Liver (tissue), 9 donors: Measurements from ENCODE around the gene SSTR1. TPM values are rescaled to one million over a fixed set of nuclear protein-coding genes. Genes with fewer than 3 reads are reported as not detected.
A peak's percentile ranks its signal among the peaks of the same experiment; 100 is the strongest.

ENCODE experiments used
- DNase-seq: peaks from one replicate; pipeline ENCODE4 v3.0.0-alpha.2; 2017; ENCODE audit warnings: low spot score
- H3K27ac ChIP-seq, 2 donors: one replicate each; pipeline ENCODE4 v1.7.0; 2013; ENCODE audit warnings: inconsistent platforms in 2 of 2, low read length in 2 of 2, control low read depth in 1 of 2, low read depth in 1 of 2, mild to moderate bottlenecking in 1 of 2
- H3K27me3 ChIP-seq, 4 donors: one replicate each; pipeline versions ENCODE4 v1.6.1 to v1.7.0; 2013; ENCODE audit warnings: low read length in 3 of 4, inconsistent platforms in 1 of 4, mild to moderate bottlenecking in 1 of 4, moderate library complexity in 1 of 4; ENCODE audit not compliant: control insufficient read depth in 4 of 4, insufficient read depth in 4 of 4
- H3K36me3 ChIP-seq, 4 donors: one replicate each; pipeline versions ENCODE4 v1.6.1 to v1.7.0; 2013; ENCODE audit warnings: low read length in 3 of 4, mild to moderate bottlenecking in 3 of 4, low read depth in 1 of 4, moderate library complexity in 1 of 4; ENCODE audit not compliant: control insufficient read depth in 4 of 4, insufficient read depth in 3 of 4
- H3K4me1 ChIP-seq, 4 donors: one replicate each; pipeline versions ENCODE4 v1.6.1 to v1.7.0; 2013; ENCODE audit warnings: low read length in 3 of 4, mild to moderate bottlenecking in 3 of 4, moderate library complexity in 1 of 4; ENCODE audit not compliant: control insufficient read depth in 4 of 4, insufficient read depth in 4 of 4
- H3K4me3 ChIP-seq, 3 donors: one replicate each; pipeline versions ENCODE4 v1.6.1 to v1.7.0; 2013; ENCODE audit warnings: low read length in 3 of 3, control low read depth in 1 of 3, low read depth in 1 of 3, mild to moderate bottlenecking in 1 of 3
- H3K9ac ChIP-seq, 2 donors: one replicate each; pipeline ENCODE4 v1.7.0; 2013; ENCODE audit warnings: low read length in 2 of 2, mild to moderate bottlenecking in 2 of 2, moderate library complexity in 2 of 2, control low read depth in 1 of 2, low read depth in 1 of 2
- H3K9me3 ChIP-seq, 4 donors: one replicate each; pipeline versions ENCODE4 v1.6.1 to v1.7.0; 2013; ENCODE audit warnings: low read length in 3 of 4; ENCODE audit not compliant: control insufficient read depth in 4 of 4
- EGR1 ChIP-seq, 2 donors: IDR thresholded peaks; 2 replicates each; pipeline ENCODE4 v1.6.1; 2016 to 2018; ENCODE audit warnings: antibody characterized with exemption in 2 of 2, low read depth in 2 of 2
- FOXA1 ChIP-seq: IDR thresholded peaks from 2 replicates; pipeline ENCODE4 v1.6.1; 2016; ENCODE audit warnings: antibody characterized with exemption
- GABPA ChIP-seq, 2 donors: IDR thresholded peaks in 1 of 2; conservative IDR thresholded peaks in 1 of 2; 2 replicates each; pipeline ENCODE4 v1.6.1; 2016; ENCODE audit warnings: antibody characterized with exemption in 2 of 2, mild to moderate bottlenecking in 1 of 2, moderate library complexity in 1 of 2
- HNF4A ChIP-seq, 2 donors: conservative IDR thresholded peaks; 2 replicates each; pipeline ENCODE4 v1.6.1; 2016; ENCODE audit warnings: antibody characterized with exemption in 2 of 2, mild to moderate bottlenecking in 2 of 2
- HNF4G ChIP-seq: IDR thresholded peaks from 2 replicates; pipeline ENCODE4 v1.6.1; 2016; ENCODE audit warnings: antibody characterized with exemption
- JUND ChIP-seq, 2 donors: IDR thresholded peaks; 2 replicates each; pipeline ENCODE4 v1.6.1; 2016; ENCODE audit warnings: antibody characterized with exemption in 2 of 2
- NR2F2 ChIP-seq: IDR thresholded peaks from 2 replicates; pipeline ENCODE4 v1.6.1; 2016; ENCODE audit warnings: antibody characterized with exemption
- RAD21 ChIP-seq, 2 donors: IDR thresholded peaks; 2 replicates each; pipeline ENCODE4 v1.6.1; 2016; ENCODE audit warnings: antibody characterized with exemption in 2 of 2, mild to moderate bottlenecking in 2 of 2
- RXRA ChIP-seq, 2 donors: IDR thresholded peaks; 2 replicates each; pipeline ENCODE4 v1.6.1; 2017 to 2018; ENCODE audit warnings: antibody characterized with exemption in 2 of 2, mild to moderate bottlenecking in 1 of 2
- SP1 ChIP-seq: IDR thresholded peaks from 2 replicates; pipeline ENCODE4 v1.6.1; 2018; ENCODE audit warnings: antibody characterized with exemption, mild to moderate bottlenecking
- TAF1 ChIP-seq: conservative IDR thresholded peaks from 2 replicates; pipeline ENCODE4 v1.6.1; 2016; ENCODE audit warnings: antibody characterized with exemption, mild to moderate bottlenecking
- YY1 ChIP-seq: IDR thresholded peaks from 2 replicates; pipeline ENCODE4 v1.6.1; 2016; ENCODE audit warnings: antibody characterized with exemption, mild to moderate bottlenecking
- WGBS: extraction: QIAGEN DNeasy Blood & Tissue Kit; methylation state at CpG from one replicate; pipeline ENCODE4 v1.1.7; 2013; 5-methylcytosine and 5-hydroxymethylcytosine counted together
- polyA plus RNA-seq, 2 donors: library from polyadenylated mRNA; stranded (reverse) in 1 of 2; unstranded in 1 of 2; fragments of 200-250 nt in 1 of 2; fragments of >200 nt in 1 of 2; fragmentation: Nextera tagmentation in 1 of 2; extraction: Ambion mirVana in 1 of 2; gene quantifications; one replicate each; pipeline versions ENCODE4 v1.2.1 to v1.2.3, GENCODE V29; 2013 to 2015
- total RNA-seq, 2 donors: library from RNA; depleted of rRNA; stranded (reverse); fragments of >200 nt; gene quantifications; one replicate each; pipeline ENCODE4 v1.2.3, GENCODE V29; 2014
- TF ChIP-seq, protein P1 (sequence below): IDR thresholded peaks from 2 replicates; pipeline ENCODE4 v1.6.1; 2016; ENCODE audit warnings: antibody characterized with exemption
- TF ChIP-seq, protein P2 (sequence below): fragments of 150-350 bp; IDR thresholded peaks from 2 replicates; pipeline ENCODE4 v1.5.1; 2017; ENCODE audit warnings: improper control_type of control experiment, low read depth, low read length; ENCODE audit not compliant: missing input control
- donor health status: healthy.
- donor health status: healthy.
- donor health status: healthy.
- donor health status: healthy.
- donor health status: healthy.

The SSTR1 gene
- total and polyA plus RNA-seq, 4 donors: 0.23 to 3.6 (median 2.6) TPM

DNA sequence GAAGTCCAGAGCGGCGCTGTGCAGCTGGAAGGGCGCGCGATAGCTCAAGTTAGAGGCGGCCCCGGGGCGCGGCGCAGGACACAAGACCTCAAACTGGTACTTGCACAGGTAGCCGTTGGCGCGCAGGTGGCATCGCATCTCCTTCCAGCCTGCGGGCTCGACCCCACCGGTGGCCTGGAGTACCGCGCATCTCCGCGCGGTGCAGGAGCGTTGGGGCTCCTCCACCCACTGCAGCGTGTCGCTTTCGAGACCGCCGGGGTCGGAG, 47.6 kb downstream of the SSTR1 start:
- Histone ChIP-seq H3K27me3 (peaks cover 0 to 12% (median 3%) of the 10 kb centered on the region in 4 donors), H3K4me1 (peaks cover 4 to 10% (median 9%) of the 10 kb centered on the region in 4 donors), H3K9me3 (no peaks in the 10 kb centered on the region), H3K27ac (peak overlapping the region; percentile 55 to 72), H3K9ac (no peak overlapping the region), H3K4me3 (peak overlapping the region in 2 of 3 donors; percentile 46 to 52), H3K36me3 (no peaks in the 10 kb centered on the region)
- DNase-seq: no peak
- 4% methylated on average over 29 of the region's 29 CpGs for WGBS
- TF ChIP-seq GABPA (IDR thresholded peaks at IDR 0.05 in 1 of 2, conservative IDR thresholded peaks at IDR 0.05 in 1 of 2) (no peak), RXRA (IDR thresholded peaks at IDR 0.05) (no peak), HNF4A (conservative IDR thresholded peaks at IDR 0.05) (no peak), RAD21 (IDR thresholded peaks at IDR 0.05) (no peak), FOXA1 (no peak), EGR1 (IDR thresholded peaks at IDR 0.05; ENCODE audit: low read depth in 2 of 2) (no peak), TAF1 (no peak), YY1 (no peak)
- TF ChIP-seq, protein P1, sequence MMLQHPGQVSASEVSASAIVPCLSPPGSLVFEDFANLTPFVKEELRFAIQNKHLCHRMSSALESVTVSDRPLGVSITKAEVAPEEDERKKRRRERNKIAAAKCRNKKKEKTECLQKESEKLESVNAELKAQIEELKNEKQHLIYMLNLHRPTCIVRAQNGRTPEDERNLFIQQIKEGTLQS: no peak

DNA sequence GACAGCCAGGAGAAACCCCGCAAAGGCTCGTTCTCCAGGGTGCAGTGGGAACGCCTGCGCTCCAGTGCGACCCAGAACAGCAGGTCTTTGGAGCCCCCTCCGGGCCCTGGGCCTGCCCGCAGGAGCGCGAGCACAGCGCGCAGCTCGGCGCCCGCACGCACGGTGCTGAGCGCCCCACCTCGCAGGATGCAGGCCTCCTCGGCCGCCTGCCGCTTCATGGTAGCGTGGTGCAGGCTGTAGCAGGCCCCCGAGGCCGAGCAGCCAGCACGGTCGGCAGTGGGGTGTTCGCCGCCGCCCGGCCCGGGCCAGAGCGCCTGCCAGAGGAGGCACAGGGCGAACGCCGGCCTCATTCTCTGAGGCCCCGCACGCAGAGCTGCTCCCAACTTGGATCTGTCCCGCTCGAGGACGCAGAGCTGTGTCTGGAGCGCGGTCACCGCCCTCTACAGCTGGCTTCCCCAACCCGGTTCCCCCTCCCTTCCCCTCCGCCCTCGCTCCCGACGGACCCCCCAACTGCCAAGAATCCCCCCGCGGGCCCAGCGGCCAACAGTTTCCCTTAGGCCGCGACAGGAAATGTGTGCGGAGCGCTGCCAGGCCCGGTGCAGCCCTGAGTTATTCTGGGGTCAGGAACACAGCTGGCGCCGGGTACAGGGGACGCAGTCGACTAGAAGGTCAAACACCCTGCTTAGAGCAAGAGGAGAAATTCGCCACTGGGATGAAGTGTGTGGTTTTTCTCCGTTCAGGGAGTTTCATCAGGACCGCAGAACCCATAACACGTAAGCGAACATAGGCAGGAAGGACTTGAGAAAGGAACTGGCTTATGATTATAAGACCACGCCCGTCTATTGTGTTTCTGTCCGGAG, 48.2 kb downstream of the SSTR1 start, which contains the start of gene CLEC14A:
Gene CLEC14A (minus strand): TSS at position 421 of the 860 bp plus-strand sequence. CDS start 71 bp downstream, at position 350.
- 10% methylated on average over 68 of the region's 68 CpGs for WGBS
- no peak within 1 kb of the TSS for H3K9ac ChIP-seq
- no peaks in the 10 kb centered on the region for H3K36me3 ChIP-seq
- H3K27ac ChIP-seq: peak within 1 kb of the TSS; percentile 55 to 72
- TF ChIP-seq, protein P2, sequence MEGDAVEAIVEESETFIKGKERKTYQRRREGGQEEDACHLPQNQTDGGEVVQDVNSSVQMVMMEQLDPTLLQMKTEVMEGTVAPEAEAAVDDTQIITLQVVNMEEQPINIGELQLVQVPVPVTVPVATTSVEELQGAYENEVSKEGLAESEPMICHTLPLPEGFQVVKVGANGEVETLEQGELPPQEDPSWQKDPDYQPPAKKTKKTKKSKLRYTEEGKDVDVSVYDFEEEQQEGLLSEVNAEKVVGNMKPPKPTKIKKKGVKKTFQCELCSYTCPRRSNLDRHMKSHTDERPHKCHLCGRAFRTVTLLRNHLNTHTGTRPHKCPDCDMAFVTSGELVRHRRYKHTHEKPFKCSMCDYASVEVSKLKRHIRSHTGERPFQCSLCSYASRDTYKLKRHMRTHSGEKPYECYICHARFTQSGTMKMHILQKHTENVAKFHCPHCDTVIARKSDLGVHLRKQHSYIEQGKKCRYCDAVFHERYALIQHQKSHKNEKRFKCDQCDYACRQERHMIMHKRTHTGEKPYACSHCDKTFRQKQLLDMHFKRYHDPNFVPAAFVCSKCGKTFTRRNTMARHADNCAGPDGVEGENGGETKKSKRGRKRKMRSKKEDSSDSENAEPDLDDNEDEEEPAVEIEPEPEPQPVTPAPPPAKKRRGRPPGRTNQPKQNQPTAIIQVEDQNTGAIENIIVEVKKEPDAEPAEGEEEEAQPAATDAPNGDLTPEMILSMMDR: peak; percentile 5
- TF ChIP-seq GABPA (IDR thresholded peaks at IDR 0.05 in 1 of 2, conservative IDR thresholded peaks at IDR 0.05 in 1 of 2): no peak
- TF ChIP-seq HNF4G: no peak
- TF ChIP-seq NR2F2: peak; percentile 92
- peak; percentile 16 to 40 for TF ChIP-seq RXRA (IDR thresholded peaks at IDR 0.05)
- peak; percentile 15 for TF ChIP-seq SP1
- peak within 1 kb of the TSS in 2 of 3 donors; percentile 46 to 52 for H3K4me3 ChIP-seq
- peaks cover 4 to 10% (median 9%) of the 10 kb centered on the region in 4 donors for H3K4me1 ChIP-seq
- peaks cover 0 to 12% (median 3%) of the 10 kb centered on the region in 4 donors for H3K27me3 ChIP-seq
- no peaks in the 10 kb centered on the region for H3K9me3 ChIP-seq
- no peak for DNase-seq

DNA sequence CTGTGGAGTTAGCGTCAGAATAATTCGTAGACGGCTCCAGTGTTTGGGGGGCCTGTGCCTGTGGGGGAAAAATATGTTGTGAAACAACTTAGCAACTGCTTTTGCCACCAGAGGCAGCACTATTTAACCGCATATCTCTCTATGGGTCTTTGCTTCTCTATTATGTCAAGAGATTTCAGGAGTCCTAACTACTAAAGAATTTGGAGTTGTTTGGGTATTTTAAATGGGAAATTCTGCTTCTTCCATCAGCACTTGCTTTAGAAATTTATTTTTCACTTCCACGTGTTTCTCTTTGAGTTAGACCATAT, 48.8 kb downstream of the SSTR1 start:
- DNase-seq: no peak
- H3K9me3 ChIP-seq: no peaks in the 10 kb centered on the region
- no peaks in the 10 kb centered on the region for H3K36me3 ChIP-seq
- no peak overlapping the region for H3K4me3 ChIP-seq
- H3K27ac ChIP-seq: peak overlapping the region in 1 of 2 donors; percentile 72
- peaks cover 0 to 12% (median 3%) of the 10 kb centered on the region in 4 donors for H3K27me3 ChIP-seq
- H3K4me1 ChIP-seq: peaks cover 4 to 10% (median 9%) of the 10 kb centered on the region in 4 donors
- no peak overlapping the region for H3K9ac ChIP-seq
- WGBS: 21% methylated on average over 5 of the region's 5 CpGs
- TF ChIP-seq JUND (IDR thresholded peaks at IDR 0.05) (no peak), RAD21 (IDR thresholded peaks at IDR 0.05) (peak; percentile 47 to 55)
